ENCODE data around the gene PFKFB4.

The PFKFB4 gene

GRCh38 chr3:48548729-48549705, 7.6 kb downstream of the PFKFB4 start:
- DNase-seq (ENCODE audit: extremely low spot score) = peak; percentile 79
- TF ChIP-seq ZNF384 (IDR thresholded peaks at IDR 0.05) (no peak), BHLHE40 (IDR thresholded peaks at IDR 0.05; ENCODE audit: borderline replicate concordance) (no peak), PKNOX1 (IDR thresholded peaks at IDR 0.05) (no peak), HDGF (IDR thresholded peaks at IDR 0.05; ENCODE audit: borderline replicate concordance) (no peak; the same call in 1 of the 2 replicates), FOXM1 (IDR thresholded peaks at IDR 0.05; ENCODE audit: borderline replicate concordance) (no peak), TARDBP (IDR thresholded peaks at IDR 0.05) (no peak), CTBP1 (IDR thresholded peaks at IDR 0.05; ENCODE audit: borderline replicate concordance) (no peak), FOXK2 (IDR thresholded peaks at IDR 0.05) (no peak), L3MBTL2 (conservative IDR thresholded peaks at IDR 0.05) (no peak), FOXA1 (IDR thresholded peaks at IDR 0.05) (no peak), SUZ12 (IDR thresholded peaks at IDR 0.05) (no peak), LEF1 (IDR thresholded peaks at IDR 0.05; ENCODE audit: borderline replicate concordance) (no peak), ARNT (IDR thresholded peaks at IDR 0.05) (no peak), SP1 (IDR thresholded peaks at IDR 0.05) (no peak), ELF4 (IDR thresholded peaks at IDR 0.05) (no peak), NFRKB (IDR thresholded peaks at IDR 0.05) (no peak)
- ChIA-PET CTCF (interaction anchor here (0.6 to 3.0 kb wide), 12 partner anchors 8 to 539 kb away, joined by 3 to 15 read pairs (median 5); partner anchors contain the start of genes PFKFB4 and SLC26A6), POLR2A (interaction anchor here (0.6 to 1.6 kb wide), 4 partner anchors 9 to 109 kb away, joined by 3 to 7 read pairs (median 4); partner anchors contain the start of genes ATRIP, CCDC51 and TMA7)

GRCh38 chr3:48548126-48548525, 8.5 kb downstream of the PFKFB4 start:
- ChIA-PET POLR2A (no interaction called here), CTCF (interaction anchor here (1.0 to 3.0 kb wide), 3 partner anchors 112 to 275 kb away, joined by 5 to 15 read pairs (median 11); no protein-coding TSS in a partner anchor)
- no peak for TF ChIP-seq SUZ12 (IDR thresholded peaks at IDR 0.05)
- no peak for TF ChIP-seq PKNOX1 (IDR thresholded peaks at IDR 0.05)
- TF ChIP-seq CTBP1 (IDR thresholded peaks at IDR 0.05; ENCODE audit: borderline replicate concordance) = no peak
- TF ChIP-seq NFRKB (IDR thresholded peaks at IDR 0.05) = no peak
- TF ChIP-seq TARDBP (IDR thresholded peaks at IDR 0.05) = no peak
- no peak for DNase-seq (ENCODE audit: extremely low spot score)

- no peak for DNase-seq (ENCODE audit: extremely low spot score)
- ChIA-PET CTCF (no interaction called here), POLR2A (no interaction called here)
- TF ChIP-seq FOXK2 (IDR thresholded peaks at IDR 0.05) (no peak), TARDBP (IDR thresholded peaks at IDR 0.05) (no peak), SUZ12 (IDR thresholded peaks at IDR 0.05) (no peak), L3MBTL2 (conservative IDR thresholded peaks at IDR 0.05) (no peak), CTBP1 (IDR thresholded peaks at IDR 0.05; ENCODE audit: borderline replicate concordance) (no peak), BHLHE40 (IDR thresholded peaks at IDR 0.05; ENCODE audit: borderline replicate concordance) (no peak), SP1 (IDR thresholded peaks at IDR 0.05) (no peak), ELF4 (IDR thresholded peaks at IDR 0.05) (no peak), PKNOX1 (IDR thresholded peaks at IDR 0.05) (no peak), FOXM1 (IDR thresholded peaks at IDR 0.05; ENCODE audit: borderline replicate concordance) (no peak), ARNT (IDR thresholded peaks at IDR 0.05) (no peak), ZNF384 (IDR thresholded peaks at IDR 0.05) (no peak), FOXA1 (IDR thresholded peaks at IDR 0.05) (no peak), NFRKB (IDR thresholded peaks at IDR 0.05) (no peak)
Measured at GRCh38 chr3:48546203-48546829, 10.3 kb downstream of the PFKFB4 start.

GRCh38 chr3:48544141-48544540, 12.5 kb downstream of the PFKFB4 start:
- POLR2A ChIA-PET = no interaction called here
- TF ChIP-seq BHLHE40 (IDR thresholded peaks at IDR 0.05; ENCODE audit: borderline replicate concordance) = no peak
- TF ChIP-seq FOXK2 (IDR thresholded peaks at IDR 0.05) = no peak
- TF ChIP-seq SP1 (IDR thresholded peaks at IDR 0.05) = no peak
- TF ChIP-seq HDGF (IDR thresholded peaks at IDR 0.05; ENCODE audit: borderline replicate concordance) = no peak
- no peak for TF ChIP-seq NFRKB (IDR thresholded peaks at IDR 0.05)
- no peak for TF ChIP-seq TARDBP (IDR thresholded peaks at IDR 0.05)
- no peak for TF ChIP-seq PKNOX1 (IDR thresholded peaks at IDR 0.05)
- no peak for TF ChIP-seq FOXA1 (IDR thresholded peaks at IDR 0.05)
- TF ChIP-seq ELF4 (IDR thresholded peaks at IDR 0.05) = no peak
- TF ChIP-seq CTBP1 (IDR thresholded peaks at IDR 0.05; ENCODE audit: borderline replicate concordance) = no peak
- TF ChIP-seq ZNF384 (IDR thresholded peaks at IDR 0.05) = no peak
- TF ChIP-seq LEF1 (IDR thresholded peaks at IDR 0.05; ENCODE audit: borderline replicate concordance) = no peak
- no peak for TF ChIP-seq ARNT (IDR thresholded peaks at IDR 0.05)
- TF ChIP-seq SUZ12 (IDR thresholded peaks at IDR 0.05) = no peak
- DNase-seq (ENCODE audit: extremely low spot score) = no peak
- CTCF ChIA-PET = no interaction called here
